Hindlimb muscle (tissue), 1 donor: ENCODE results near the gene MEDAG. TPM values are rescaled to one million over a fixed set of nuclear protein-coding genes. Genes with fewer than 3 reads are reported as not detected.

ENCODE experiments used
- DNase-seq: peaks from one replicate; pipeline ENCODE4 v3.0.0-alpha.2; 2013
- polyA plus RNA-seq: library from polyadenylated mRNA; unstranded; fragments of 120-200 nt; gene quantifications from one replicate; pipeline ENCODE4 v1.2.1, GENCODE V29; 2013; ENCODE audit not compliant: insufficient read length

MEDAG gene
- polyA plus RNA-seq, 1 donor, result 7.4 TPM

DNA sequence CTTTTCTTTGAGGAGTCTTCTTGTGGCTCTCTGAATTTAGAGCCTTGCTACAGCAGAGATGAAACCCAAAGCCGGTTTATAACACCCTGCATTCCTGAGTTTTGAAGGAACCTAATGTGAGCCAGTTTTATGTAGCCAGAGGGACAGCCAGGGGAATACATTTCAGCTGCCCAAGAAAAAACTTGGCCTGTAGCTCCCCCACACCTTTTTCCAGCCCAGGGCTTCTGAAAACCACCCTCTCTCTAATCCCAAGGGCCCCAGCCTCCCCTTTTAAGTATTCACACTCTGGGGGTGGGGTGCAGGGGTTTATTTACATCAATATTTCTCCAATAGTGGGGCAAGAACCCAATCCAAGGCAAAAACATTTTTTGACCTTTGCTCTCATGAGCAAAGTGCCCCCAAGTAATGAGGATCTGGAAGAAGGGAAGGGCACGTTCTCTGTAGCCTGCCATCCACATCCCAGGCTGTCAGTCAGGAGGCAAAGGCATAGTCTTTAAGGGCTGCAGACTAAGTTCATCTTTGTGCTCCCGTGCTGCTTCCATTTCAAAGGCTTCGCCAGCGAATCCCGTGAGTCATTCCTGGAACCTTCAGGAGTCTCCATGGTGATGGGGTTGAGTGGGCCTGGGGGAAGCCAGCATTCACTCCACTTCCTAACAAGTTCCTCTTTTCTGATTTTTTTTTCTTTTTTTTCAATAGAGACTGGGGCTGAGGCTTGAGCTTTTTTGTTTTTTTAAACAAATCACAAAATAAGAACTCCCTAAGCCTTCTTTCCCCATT lies 33.2 kb upstream of the MEDAG start:
- DNase-seq, result peak; percentile 82

GRCh38 chr13:30873499-30873898 lies 32.6 kb upstream of the MEDAG start:
- DNase-seq, result no peak

- no peak for DNase-seq
Observed at GRCh38 chr13:30874111-30874510, 32.0 kb upstream of the MEDAG start.

- no peak for DNase-seq
Observed at GRCh38 chr13:30874561-30874960, 31.5 kb upstream of the MEDAG start.

DNA sequence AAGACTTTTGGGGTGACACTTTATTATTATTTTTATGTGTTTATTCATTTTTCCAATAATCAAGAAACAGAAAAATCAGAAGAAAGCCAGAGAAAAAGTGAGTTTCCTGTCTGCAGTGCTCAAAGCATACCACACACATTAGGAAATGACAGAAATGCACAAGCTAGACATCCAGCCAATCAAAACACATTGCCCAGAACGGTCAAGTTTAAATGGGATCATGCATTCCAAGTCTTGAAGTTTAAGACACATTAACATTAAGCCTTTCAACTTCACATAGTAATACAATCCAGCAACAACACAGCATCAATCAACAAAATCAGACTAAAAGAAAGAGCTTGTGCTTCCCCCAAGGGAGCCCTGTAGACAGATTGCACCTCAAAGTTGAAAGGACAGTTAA lies 28.7 kb upstream of the MEDAG start:
- no peak for DNase-seq

GRCh38 chr13:30880151-30880855 lies 25.8 kb upstream of the MEDAG start:
- no peak for DNase-seq

DNA sequence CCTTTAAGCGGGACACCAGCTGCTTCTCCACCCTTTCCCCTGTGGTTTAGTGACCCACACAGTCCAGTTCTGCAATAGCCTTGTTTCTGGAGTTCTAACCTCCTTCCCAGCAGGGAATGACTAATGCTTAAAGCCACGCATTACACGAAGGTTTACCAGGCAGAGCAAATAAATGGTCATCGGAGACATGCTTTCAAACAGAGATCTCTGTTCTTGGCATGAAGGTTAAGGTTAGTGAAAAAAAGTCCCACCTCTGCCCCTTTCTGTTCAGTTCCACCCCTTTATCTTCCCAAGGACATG lies 25.3 kb upstream of the MEDAG start:
- DNase-seq, result no peak

DNA sequence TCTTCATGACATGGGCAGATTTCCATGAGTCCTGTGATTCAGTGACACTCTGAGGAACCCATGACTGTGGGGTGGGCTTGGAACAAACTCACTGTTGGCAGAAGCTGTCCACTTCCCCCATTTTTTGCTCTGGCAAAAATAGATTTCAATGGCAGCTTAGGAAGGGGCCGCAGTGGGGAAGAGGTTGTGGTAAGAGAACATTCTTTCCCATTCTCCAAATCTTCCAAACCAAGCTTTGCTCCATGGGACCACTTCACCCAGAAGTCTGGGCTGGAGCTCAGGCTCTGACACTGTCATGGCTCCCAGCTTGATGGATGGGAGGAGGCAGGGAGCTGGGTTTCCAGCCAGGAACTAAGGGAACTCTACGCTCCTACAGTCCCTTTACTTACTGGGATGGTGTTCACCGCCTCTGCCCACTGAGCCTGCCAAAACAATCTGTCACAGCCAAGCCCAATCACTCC lies 24.9 kb upstream of the MEDAG start:
- DNase-seq, result no peak

GRCh38 chr13:30882026-30882850 lies 23.8 kb upstream of the MEDAG start:
- no peak for DNase-seq

DNA sequence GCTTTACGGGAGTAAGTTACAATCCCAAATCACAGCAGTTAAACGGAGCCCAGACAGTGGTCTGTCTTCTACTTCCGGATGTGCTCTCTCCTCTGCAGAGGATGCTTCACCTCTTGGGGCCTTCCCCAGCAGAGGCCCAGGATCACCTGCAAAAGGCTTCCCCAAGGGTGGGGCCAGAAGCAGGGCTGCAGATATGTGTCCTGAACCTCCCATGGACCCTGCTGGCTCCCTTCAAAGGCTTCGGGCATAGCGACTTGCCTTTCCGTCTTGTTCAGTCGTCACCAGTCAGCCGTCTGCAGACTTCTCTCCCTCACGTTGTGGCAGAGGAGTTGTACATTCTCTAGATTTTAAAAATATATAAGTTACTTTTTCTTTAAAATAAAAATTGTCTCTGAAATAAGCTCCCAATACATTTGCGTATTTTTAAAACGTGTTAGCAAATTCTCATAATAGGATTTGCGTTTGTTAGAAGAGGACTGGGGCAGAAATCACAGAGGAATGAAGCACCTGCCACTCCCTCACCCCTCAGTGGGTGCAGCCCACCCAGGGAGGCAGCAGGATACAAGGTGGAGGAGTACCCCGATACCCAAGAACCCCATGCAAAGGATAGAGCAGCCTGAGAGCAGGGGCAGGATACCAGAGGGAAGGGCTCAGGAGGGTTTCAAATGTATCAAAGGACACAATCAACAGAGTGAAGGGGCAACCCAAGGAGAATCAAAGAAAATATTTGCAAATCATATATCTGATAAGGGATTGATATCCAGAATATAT lies 22.9 kb upstream of the MEDAG start:
- no peak for DNase-seq

DNA sequence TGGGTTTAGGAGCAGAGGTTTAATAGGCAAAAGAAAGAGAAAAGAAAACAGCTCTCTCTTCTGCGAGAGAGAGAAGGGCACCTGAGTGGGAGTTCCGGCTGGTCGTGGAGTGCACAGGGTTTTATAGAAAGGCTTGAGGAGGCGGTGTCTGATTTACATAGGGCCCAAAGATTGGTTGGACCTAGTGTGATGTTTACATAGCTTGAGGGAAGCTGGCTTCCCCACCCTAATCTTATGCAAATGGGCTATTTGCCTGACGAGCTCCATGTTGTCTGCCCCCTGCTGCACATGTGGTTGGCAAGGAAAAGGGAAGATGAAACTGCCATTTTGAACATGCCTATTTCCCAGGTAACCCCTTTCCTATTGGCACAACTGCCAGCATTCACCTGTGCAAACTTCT lies 21.5 kb upstream of the MEDAG start:
- no peak for DNase-seq

DNA sequence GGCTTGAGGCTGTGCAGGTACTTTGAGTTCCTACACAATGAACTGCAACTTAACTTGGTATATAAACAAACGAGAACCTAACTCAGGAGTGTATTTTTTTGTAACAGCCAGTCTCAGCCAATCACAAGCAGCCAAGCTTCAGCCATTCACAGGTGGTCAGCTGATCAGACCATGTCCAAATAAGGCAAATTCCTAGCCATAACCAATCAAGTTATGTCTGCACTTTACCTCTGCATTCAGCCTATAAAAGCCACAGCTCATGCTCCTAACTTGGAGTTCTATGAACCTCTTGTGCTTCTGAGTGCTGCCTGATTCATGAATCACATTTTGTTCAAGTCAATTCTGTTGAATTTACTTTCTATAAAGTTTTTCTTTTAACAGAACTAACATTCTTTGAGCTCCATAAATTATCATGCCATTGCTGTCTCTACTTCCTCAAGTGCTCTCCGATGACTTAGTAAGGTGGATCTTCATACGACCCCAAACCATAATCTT lies 16.8 kb upstream of the MEDAG start:
- no peak for DNase-seq

DNA sequence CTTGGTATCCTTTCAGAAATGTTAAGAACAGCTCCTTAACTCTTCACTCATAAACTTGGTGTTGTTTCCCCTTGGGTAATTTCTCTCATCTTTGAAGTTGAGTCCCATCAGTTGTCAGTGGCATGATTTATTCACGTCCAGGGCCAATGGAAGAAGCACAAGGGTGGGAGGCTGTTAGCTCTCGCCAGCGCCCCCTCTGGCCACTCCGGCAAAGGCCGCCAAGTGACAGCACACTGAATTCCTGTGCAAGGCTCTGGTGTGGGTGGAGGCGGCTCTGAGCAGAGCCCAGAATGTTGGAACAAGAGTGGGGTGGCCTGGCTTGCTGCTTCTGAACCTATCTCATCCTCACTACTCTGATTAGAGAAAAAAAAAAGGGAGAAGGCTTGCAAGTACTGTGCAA lies 13.1 kb upstream of the MEDAG start:
- no peak for DNase-seq

- peak; percentile 75 for DNase-seq
Observed at GRCh38 chr13:30895773-30896172, 10.3 kb upstream of the MEDAG start.

DNA sequence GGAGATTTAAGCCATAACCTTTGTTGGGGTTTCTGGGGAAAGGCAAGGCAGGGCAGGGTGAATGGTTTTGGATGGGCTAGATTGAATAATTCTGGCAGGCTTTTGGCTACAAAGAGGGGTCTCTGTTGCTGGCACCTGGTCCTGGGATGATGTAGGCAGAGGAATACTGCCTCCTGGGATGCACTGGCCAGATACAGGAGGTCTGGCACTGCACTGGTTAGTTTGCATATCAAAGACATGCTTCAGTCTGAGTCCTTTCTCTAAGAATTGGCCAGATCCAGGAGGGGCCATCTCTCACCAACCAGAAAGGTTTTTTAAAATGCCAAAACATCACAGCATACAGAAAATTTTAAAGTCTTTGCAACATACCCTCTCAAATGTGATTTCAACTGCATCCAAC lies 8.0 kb upstream of the MEDAG start:
- DNase-seq, result no peak

DNA sequence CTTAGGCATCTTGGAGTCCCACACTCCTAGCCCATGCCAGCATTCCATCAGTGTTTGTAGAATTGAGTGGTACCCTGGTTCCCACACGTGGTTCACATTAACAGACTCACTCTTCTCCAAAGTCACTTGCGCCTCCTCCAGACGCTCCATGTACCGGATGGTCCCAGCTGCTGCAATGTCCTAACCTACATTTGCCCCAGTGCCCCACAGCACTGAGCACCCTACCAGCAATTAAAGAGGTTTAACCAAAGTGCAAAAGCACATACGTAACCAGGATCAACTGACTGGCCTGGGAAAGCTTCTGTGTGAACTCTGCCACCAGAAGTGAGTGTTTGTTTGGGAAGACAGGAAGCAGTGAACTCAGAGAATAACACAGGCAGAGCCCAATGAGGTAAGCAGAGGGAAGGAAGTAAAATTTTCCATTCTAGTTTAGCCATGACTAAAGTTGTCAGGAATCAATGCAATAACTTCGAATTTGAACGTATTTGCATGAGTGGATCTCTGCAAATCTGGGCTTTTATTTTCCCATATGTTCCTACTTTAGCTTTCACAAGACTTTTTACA lies 7.3 kb upstream of the MEDAG start:
- peak; percentile 75 for DNase-seq

DNA sequence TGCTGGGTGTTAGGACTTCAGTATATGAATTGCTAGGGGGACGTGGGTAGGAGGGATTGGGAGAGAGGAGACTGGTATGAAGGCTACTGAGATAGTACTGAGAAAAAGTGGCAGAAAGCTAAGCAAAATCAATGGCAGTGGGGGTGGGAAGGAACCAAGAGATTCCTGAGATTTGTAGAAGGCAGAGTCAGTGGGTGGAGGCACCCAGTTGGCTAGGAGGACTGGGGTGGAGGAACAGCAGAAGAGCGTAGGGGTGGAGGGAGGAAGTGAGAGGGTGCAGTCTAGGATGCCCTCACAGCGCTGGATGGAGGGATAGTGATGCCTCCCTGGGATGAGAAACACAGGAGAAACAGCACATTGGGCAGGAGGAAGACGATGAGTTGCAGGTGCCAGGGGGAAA lies 5.6 kb upstream of the MEDAG start:
- no peak for DNase-seq

DNA sequence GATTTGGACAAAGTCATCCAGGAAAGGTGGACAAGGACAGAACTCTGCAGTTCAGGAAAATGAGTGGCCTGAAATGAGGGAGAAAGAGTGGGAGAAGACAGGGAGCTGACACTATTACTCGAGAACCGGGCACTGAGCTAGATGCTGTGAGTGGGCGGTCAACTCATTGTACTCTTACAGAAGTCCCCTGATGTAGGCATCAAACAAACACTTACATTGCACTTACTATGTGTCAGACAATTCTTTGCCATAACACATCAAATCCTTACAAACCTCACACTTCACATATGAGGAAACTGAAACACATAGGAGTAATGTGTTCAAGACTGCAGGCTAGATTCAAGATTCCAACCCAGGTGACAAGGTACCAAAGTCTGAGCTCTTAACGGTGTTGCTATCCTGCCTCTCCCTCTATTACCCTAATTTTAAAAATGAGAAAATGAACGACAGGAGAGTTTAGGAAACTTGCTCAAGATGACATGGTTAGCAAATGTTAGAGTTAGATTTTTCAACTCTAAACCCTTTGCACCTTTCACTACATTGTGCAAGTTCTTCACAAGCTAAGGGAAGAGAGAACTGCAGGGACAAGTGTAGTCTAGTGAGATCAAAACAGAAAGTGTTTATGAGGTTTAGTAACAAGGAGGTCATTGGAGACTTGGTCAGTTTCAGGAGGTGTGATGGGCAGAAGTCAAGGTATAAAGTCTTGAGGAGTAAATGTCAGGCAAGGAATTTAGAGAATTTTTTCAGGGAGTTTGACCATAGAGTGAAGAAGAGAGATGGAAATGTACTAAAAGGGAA lies 4.9 kb upstream of the MEDAG start:
- no peak for DNase-seq

DNA sequence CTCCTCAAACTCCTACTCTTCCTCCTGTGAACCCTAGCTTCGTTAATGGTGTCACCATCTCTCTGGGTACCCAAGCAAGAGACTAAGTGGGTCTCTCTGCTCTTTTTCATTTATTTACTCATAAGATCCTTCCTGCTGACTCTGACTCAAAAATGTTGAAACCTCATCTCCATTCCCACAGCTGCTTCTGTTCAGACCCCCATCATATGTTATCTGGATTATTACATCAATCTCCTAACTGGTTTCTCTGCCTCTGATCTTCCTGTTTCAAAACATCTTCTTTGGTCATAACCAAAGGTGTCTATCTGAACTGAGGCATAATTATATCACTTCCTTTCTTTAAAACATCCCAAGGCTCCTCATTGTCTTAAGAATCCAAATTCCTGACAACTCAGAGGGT lies 2.0 kb upstream of the MEDAG start:
- no peak for DNase-seq

- no peak for DNase-seq
Observed at GRCh38 chr13:30906411-30907051, 460 bp downstream of the MEDAG start.
